ENCODE measurements around the gene TRABD2A. TPM values are rescaled to one million over a fixed set of nuclear protein-coding genes. Genes with fewer than 3 reads are reported as not detected.

TRABD2A gene
- total and polyA plus RNA-seq, 4 donors = 0.26 to 10.3 (median 0.55) TPM

DNA sequence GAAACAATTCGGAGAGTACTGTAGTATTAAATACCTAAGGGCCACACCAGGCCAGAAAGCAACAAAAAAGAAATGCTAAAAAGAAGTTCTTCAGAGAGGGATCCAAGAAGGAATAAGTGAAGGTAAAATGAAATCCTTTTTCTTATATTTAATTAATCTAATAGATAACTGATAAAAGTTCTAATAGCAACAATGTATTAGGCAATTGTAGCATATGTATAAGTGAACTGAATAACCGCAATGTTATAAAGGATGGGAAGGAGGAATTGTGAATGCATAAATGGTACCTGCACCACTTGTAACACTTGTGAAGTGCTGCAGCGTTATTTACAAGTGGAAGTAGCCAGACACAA is 46.4 kb upstream of the TRABD2A start:
- H3K27ac ChIP-seq (ENCODE audit: low read depth in 1 of 2, low read length in 2 of 2) = no peak overlapping the region
- H3K9me3 ChIP-seq (ENCODE audit: control insufficient read depth in 4 of 4, low read length in 3 of 4) = no peaks in the 10 kb centered on the region
- H3K4me3 ChIP-seq (ENCODE audit: low read depth in 1 of 3, low read length in 3 of 3) = no peak overlapping the region
- H3K36me3 ChIP-seq (ENCODE audit: control insufficient read depth in 4 of 4, insufficient read depth in 3 of 4, low read depth in 1 of 4, low read length in 3 of 4) = no peaks in the 10 kb centered on the region
- DNase-seq (ENCODE audit: low spot score) = no peak
- H3K4me1 ChIP-seq (ENCODE audit: control insufficient read depth in 4 of 4, insufficient read depth in 4 of 4, low read length in 3 of 4) = peaks cover 2 to 18% (median 10%) of the 10 kb centered on the region in 4 donors
- TF ChIP-seq JUND (IDR thresholded peaks at IDR 0.05) (no peak), HNF4A (conservative IDR thresholded peaks at IDR 0.05) (no peak), EGR1 (IDR thresholded peaks at IDR 0.05; ENCODE audit: low read depth in 2 of 2) (no peak)
- no peaks in the 10 kb centered on the region for H3K27me3 ChIP-seq (ENCODE audit: control insufficient read depth in 4 of 4, insufficient read depth in 4 of 4, low read length in 3 of 4)
- no peak overlapping the region for H3K9ac ChIP-seq (ENCODE audit: low read depth in 1 of 2, low read length in 2 of 2)
- 42% methylated on average over 3 of the region's 3 CpGs for WGBS

DNA sequence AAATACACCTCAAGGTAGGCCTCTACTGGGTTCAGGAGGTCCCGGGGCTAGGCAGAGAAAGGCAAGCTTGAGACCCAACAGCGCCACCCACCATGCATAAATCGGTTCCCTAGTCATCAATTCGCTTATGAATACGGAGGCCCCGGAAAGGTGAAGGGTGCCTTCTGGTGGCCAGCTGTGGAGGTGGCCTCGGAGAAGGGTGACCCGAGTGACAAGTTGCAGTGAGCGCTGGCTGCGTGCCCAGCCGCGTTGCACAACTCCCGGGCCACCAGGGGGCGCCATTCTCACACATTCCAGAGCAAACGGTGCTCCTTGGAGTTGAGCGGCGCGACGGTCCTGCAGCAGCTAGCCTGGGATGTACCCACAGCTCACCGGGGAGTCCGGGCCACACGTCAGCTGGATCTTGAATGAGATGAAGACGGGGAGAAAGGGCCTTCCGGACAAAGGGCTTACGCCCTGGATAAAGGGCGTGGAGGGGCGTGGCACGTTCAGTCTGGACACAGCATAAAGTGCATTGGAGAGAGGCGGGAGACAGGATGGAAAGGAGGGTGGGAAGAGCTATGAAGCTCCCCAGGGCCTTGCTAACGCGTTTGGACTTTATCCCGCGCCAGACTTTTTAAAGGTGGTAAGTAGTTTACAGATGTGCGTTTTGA is 45.0 kb upstream of the TRABD2A start:
- Histone ChIP-seq H3K36me3 (ENCODE audit: control insufficient read depth in 4 of 4, insufficient read depth in 3 of 4, low read depth in 1 of 4, low read length in 3 of 4) (no peaks in the 10 kb centered on the region), H3K9me3 (ENCODE audit: control insufficient read depth in 4 of 4, low read length in 3 of 4) (no peaks in the 10 kb centered on the region), H3K4me1 (ENCODE audit: control insufficient read depth in 4 of 4, insufficient read depth in 4 of 4, low read length in 3 of 4) (peaks cover 2 to 18% (median 10%) of the 10 kb centered on the region in 4 donors), H3K27me3 (ENCODE audit: control insufficient read depth in 4 of 4, insufficient read depth in 4 of 4, low read length in 3 of 4) (no peaks in the 10 kb centered on the region), H3K4me3 (ENCODE audit: low read depth in 1 of 3, low read length in 3 of 3) (peak overlapping the region in 1 of 3 donors; percentile 34), H3K27ac (ENCODE audit: low read depth in 1 of 2, low read length in 2 of 2) (no peak overlapping the region), H3K9ac (ENCODE audit: low read depth in 1 of 2, low read length in 2 of 2) (no peak overlapping the region)
- TF ChIP-seq HNF4G (IDR thresholded peaks at IDR 0.05) (peak; percentile 26), HNF4A (conservative IDR thresholded peaks at IDR 0.05) (peak in 1 of 2 donors; percentile 64), TAF1 (conservative IDR thresholded peaks at IDR 0.05) (no peak), RXRA (IDR thresholded peaks at IDR 0.05) (peak; percentile 64 to 91), YY1 (IDR thresholded peaks at IDR 0.05) (peak; percentile 41), GABPA (IDR thresholded peaks at IDR 0.05 in 1 of 2, conservative IDR thresholded peaks at IDR 0.05 in 1 of 2) (no peak), EGR1 (IDR thresholded peaks at IDR 0.05; ENCODE audit: low read depth in 2 of 2) (no peak), CTCF (IDR thresholded peaks at IDR 0.05; ENCODE audit: low read depth, low read length, missing input control) (peak; percentile 98), FOXA1 (IDR thresholded peaks at IDR 0.05) (no peak), MAX (IDR thresholded peaks at IDR 0.05) (peak; percentile 28), SP1 (IDR thresholded peaks at IDR 0.05) (peak; percentile 64), JUND (IDR thresholded peaks at IDR 0.05) (no peak), NR2F2 (IDR thresholded peaks at IDR 0.05) (peak; percentile 88), ATF3 (IDR thresholded peaks at IDR 0.05) (no peak), FOXA2 (IDR thresholded peaks at IDR 0.05) (no peak), RAD21 (IDR thresholded peaks at IDR 0.05) (peak; percentile 93 to 96), REST (IDR thresholded peaks at IDR 0.05) (peak; percentile 36)
- TF ChIP-seq, protein P1, sequence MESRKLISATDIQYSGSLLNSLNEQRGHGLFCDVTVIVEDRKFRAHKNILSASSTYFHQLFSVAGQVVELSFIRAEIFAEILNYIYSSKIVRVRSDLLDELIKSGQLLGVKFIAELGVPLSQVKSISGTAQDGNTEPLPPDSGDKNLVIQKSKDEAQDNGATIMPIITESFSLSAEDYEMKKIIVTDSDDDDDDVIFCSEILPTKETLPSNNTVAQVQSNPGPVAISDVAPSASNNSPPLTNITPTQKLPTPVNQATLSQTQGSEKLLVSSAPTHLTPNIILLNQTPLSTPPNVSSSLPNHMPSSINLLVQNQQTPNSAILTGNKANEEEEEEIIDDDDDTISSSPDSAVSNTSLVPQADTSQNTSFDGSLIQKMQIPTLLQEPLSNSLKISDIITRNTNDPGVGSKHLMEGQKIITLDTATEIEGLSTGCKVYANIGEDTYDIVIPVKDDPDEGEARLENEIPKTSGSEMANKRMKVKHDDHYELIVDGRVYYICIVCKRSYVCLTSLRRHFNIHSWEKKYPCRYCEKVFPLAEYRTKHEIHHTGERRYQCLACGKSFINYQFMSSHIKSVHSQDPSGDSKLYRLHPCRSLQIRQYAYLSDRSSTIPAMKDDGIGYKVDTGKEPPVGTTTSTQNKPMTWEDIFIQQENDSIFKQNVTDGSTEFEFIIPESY (IDR thresholded peaks at IDR 0.05) = no peak
- peak; percentile 99 for DNase-seq (ENCODE audit: low spot score)
- 3% methylated on average over 34 of the region's 34 CpGs for WGBS

Data from liver (tissue), 9 donors.